Effector memory CD4-positive, alpha-beta T cell (primary cell): ENCODE measurements around the gene C5orf34.
"Not testable (repeated sequence)": the region's sequence is repeated elsewhere in the genome, so short reads cannot be mapped to it uniquely, and the experiment has no call there.

Experiments used
- DNase-seq, 3 donors: peaks; one replicate each; pipeline ENCODE4 v3.0.0-alpha.2; 2020
- H3K27ac ChIP-seq: 2 replicates; pipeline ENCODE4 v1.7.0; 2013; ENCODE audit warnings: mild to moderate bottlenecking, low read length, moderate library complexity; ENCODE audit not compliant: insufficient read depth, poor library complexity, severe bottlenecking
- H3K27me3 ChIP-seq: replicated peaks from 2 replicates; pipeline ENCODE4 v1.7.0; 2013; ENCODE audit warnings: mild to moderate bottlenecking, low read length; ENCODE audit not compliant: insufficient read depth, control insufficient read depth, poor library complexity, severe bottlenecking
- H3K36me3 ChIP-seq: 2 replicates; pipeline ENCODE4 v1.7.0; 2013; ENCODE audit warnings: mild to moderate bottlenecking, low read length, moderate library complexity; ENCODE audit not compliant: control insufficient read depth, insufficient read depth
- H3K4me1 ChIP-seq: 2 replicates; pipeline ENCODE4 v1.7.0; 2013; ENCODE audit warnings: low read length, mild to moderate bottlenecking; ENCODE audit not compliant: control insufficient read depth, insufficient read depth, poor library complexity, severe bottlenecking
- H3K4me3 ChIP-seq: 2 replicates; pipeline ENCODE4 v1.7.0; 2013; ENCODE audit warnings: low read length, low read depth, mild to moderate bottlenecking; ENCODE audit not compliant: insufficient read depth, poor library complexity, severe bottlenecking
- H3K9me3 ChIP-seq: 2 replicates; pipeline ENCODE4 v1.7.0; 2013; ENCODE audit warnings: mild to moderate bottlenecking, low read length, moderate library complexity; ENCODE audit not compliant: control insufficient read depth
- total RNA-seq, 3 donors: gene quantifications; one replicate each; lab custom pipeline; 2026; lab: John Stamatoyannopoulos, UW

C5orf34 gene, protein sequence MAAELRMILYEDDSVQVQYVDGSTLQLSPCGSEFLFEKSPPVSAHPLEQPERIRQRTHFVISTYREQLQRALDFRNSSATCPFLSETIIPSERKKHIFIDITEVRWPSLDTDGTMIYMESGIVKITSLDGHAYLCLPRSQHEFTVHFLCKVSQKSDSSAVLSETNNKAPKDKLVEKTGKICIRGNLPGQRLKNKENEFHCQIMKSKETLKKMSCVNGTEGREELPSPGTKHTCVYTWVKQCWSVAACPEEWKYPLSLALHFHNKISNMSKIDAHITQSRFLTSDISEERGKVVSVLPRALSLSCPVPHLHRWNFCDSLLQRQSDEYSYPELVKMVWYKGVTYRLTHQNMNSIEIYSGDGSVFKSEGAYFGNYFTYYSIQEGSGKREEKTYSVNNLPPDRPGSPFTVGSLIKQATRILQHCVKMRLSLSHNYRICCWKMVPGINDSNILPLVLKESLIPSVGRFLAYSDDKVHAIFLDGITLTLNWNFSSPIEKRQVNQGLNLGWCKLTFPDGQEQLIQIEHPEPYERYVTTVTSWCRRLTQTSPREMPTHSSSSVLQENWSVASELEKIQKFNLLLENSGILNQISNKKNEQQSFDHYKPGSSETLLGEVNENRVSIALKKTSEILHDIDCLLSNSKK
- total RNA-seq, result 0.86 to 1.8 (median 1.2) reads per million in 3 donors

DNA sequence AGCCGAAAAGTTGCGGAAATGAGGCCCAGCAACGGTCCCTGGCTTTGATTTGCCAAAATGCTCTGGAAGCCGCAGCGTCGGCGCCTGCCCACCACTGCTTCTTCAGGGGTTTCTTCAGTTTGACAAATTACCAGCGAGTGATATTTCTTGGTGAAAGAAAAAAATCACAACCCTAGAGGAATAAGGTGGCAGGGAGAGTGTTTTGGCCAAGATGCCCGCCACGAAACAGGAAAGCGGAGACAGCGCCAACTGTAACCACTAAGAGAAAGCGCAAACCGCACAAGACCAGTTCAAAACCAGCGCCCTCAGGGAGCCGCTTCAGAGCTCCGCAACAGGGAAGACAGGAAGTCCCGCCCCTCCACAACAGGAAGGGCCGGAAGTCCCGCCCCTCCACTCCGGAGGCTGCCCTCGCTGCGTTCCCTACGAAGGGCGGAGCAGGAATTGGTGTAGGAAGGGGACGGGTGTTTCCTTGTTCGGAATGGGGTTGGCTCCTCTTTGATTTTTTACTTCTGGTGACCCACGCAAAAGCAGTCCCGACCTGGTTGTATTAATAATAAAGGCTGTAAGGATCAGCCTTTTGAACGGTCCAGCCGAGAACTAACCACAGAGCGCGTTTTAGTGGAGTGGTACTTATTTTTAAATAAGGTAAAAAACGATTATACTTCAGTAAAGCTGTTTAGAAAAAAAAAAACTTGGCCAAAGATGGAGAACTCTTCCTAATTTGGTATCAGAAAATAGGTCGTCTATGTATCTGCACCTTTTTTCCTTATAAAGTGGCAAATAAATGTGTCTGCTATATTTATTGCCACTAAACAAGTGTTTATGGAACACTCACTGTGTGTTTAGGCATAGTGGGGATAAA is at the start of gene C5orf34:
TSS of gene C5orf34 (minus strand) at position 333 of the 862 bp plus-strand sequence. CDS start 5,809 bp downstream, outside the sequence.
- Histone ChIP-seq H3K27me3 (no peaks in the 10 kb centered on the region), H3K4me3 (peak within 1 kb of the TSS; percentile 87), H3K4me1 (no peaks in the 10 kb centered on the region), H3K27ac (peak within 1 kb of the TSS; percentile 81), H3K9me3 (no peaks in the 10 kb centered on the region), H3K36me3 (no peaks in the 10 kb centered on the region)
- peak; percentile 88 to 91 (median 90) for DNase-seq

DNA sequence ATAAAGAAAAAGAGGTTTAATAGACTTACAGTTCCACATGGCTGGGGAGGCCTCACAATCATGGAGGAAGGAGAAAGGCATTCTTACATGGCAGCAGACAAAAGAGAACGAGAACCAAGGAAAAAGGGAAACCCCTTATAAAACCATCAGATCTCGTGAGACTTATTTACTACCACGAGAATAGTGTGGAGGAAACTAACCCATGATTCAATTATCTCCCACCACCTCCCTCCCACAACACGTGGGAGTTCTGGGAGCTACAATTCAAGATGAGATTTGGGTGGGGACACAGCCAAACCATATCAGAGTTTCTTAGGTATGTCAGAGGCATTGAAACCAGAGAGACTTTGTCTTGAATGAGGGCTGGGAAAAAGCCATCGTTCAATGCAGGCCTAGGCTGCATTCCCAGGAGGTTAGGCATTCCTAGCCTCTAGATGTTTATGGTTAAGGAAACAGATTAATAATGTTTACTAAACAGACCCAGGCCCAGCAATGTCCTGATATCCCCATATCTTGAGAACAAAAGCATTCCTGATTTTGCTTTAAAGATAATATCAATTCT is 49.4 kb upstream of the C5orf34 start:
- H3K4me1 ChIP-seq, result no peaks in the 10 kb centered on the region
- no peak overlapping the region for H3K27ac ChIP-seq
- no peaks in the 10 kb centered on the region for H3K27me3 ChIP-seq
- DNase-seq, result no peak
- no peaks in the 10 kb centered on the region for H3K9me3 ChIP-seq
- no peaks in the 10 kb centered on the region for H3K36me3 ChIP-seq
- no peak overlapping the region for H3K4me3 ChIP-seq

DNA sequence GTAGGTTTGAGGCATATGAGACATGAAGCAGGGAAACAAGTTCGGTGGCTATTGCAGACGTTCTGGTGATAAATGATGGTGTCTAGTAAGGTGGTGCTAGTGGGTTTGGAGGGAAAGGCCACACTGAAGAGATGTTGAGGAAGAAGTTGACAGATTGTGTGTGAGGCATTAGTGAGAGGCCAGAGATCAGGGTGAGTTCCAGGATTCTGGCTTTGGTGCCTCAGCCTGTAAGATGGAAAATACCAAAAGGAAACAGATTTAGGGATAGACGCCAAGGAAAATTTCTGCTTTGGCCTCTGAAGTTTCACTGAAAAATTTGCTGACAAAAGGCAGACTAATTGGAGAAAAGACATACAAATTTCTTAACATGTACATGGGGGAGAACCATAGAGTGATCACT is 48.4 kb upstream of the C5orf34 start:
- H3K36me3 ChIP-seq, result no peaks in the 10 kb centered on the region
- H3K27ac ChIP-seq, result no peak overlapping the region
- H3K27me3 ChIP-seq, result no peaks in the 10 kb centered on the region
- H3K4me3 ChIP-seq, result no peak overlapping the region
- H3K9me3 ChIP-seq, result no peaks in the 10 kb centered on the region
- no peak for DNase-seq
- H3K4me1 ChIP-seq, result no peaks in the 10 kb centered on the region

DNA sequence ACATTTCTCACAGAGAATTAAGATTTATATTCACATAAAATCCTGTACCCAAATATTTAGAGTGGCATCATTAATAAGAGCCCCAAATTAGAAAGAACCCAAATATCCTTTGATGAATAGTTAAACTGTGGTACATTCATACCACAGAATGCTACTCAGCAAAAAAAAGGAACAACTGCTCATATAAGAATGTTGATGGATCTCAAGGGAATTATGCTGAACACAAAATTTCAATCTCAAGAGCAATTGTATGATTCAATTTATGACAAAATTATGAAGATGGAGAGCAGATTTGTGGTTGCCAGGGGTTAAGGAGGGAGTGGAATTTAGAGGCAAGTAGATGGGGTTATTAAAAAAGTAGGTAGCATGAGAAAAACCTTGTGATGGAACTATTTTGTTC is 46.4 kb upstream of the C5orf34 start:
- H3K9me3 ChIP-seq, result no peaks in the 10 kb centered on the region
- no peak for DNase-seq
- no peaks in the 10 kb centered on the region for H3K27me3 ChIP-seq
- no peak overlapping the region for H3K27ac ChIP-seq
- H3K4me3 ChIP-seq, result no peak overlapping the region
- H3K4me1 ChIP-seq, result no peaks in the 10 kb centered on the region
- H3K36me3 ChIP-seq, result no peaks in the 10 kb centered on the region

DNA sequence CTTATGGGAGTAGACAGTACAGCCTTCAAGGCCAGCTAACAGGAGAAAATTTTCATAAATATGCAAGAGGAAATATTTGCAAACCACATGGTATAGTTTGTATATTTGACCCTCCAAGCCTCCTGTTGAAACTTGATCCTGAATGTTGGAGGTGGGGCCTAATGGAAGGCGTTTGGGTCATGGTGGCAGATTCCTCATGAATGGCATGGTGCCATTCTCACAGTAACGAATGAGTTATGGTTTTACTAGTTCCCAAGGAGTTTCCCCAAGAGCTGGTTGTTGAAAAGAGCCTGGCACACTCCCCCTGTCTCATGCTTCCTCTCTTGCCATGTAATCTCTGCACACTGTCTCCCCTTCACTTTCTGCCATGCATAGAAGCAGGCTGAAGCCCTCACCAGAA is 45.2 kb upstream of the C5orf34 start:
- DNase-seq, result no peak
- Histone ChIP-seq H3K4me1 (peaks cover 5% of the 10 kb centered on the region), H3K27ac (no peak overlapping the region)

DNA sequence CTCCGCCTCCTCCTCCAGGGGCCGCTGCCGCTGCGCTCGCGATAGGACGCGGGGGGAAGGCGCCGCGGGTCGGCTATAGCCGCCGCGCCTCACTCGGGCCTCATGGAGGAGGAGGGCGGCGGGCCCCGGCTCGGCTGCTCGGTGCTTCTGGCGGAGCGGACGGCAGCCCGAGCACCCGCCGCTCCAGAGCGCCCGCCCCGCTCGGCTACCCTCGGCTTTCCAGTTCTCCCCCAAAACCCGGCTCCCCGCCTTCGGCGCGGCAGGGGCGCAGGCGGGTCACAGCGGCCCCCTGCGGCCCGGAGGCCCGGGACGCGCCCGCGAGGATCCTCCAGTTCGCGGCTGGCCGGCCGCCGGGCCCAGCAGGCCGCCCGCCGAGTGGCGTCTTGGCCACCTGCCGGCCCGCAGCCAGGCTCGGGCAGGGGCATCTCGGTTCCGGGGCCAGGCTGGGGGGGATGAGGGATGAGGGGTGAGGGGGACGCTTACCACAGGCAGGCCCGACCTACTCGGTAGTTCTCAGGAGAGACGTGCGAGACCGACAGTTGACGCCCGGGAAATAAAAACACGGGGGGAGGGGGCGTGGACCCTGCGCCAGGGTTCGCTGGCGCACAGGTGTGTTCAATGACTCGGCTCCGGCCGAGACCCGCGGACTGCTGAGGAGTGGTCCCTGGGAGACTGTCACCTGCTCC is 42.1 kb upstream of the C5orf34 start, which contains the start of gene PAIP1:
TSS of gene PAIP1 (minus strand) at position 221 of the 686 bp plus-strand sequence. CDS start 231 bp downstream, outside the sequence.
- peak in 2 of 3 donors; percentile 75 to 79 for DNase-seq
- peaks cover 5% of the 10 kb centered on the region for H3K4me1 ChIP-seq

More for the DNA sequence above, 45.2 kb upstream of the C5orf34 start:
- Histone ChIP-seq H3K27me3 (no peaks in the 10 kb centered on the region), H3K9me3 (no peaks in the 10 kb centered on the region), H3K36me3 (no peaks in the 10 kb centered on the region), H3K4me3 (no peak overlapping the region)

DNA sequence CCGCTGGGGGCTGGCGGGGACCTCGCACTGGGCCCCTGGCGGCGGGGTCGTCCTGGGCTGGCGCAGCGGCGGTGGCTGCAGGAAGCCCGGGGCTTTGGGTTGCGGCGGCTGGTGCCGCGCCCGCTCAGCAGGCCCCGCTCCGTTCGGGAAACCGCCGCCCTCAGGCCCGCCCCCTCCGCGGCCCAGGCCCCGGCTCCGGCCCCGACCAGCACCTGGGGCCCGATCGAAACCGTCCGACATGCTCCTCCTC is 41.6 kb upstream of the C5orf34 start:
- Histone ChIP-seq H3K36me3 (peaks cover 13% of the 10 kb centered on the region), H3K27ac (peak overlapping the region; percentile 90), H3K4me3 (peak overlapping the region; percentile 88)
- not testable (repeated sequence) for H3K27me3 ChIP-seq, H3K9me3 ChIP-seq, H3K4me1 ChIP-seq
- DNase-seq, result peak in 1 of 3 donors; percentile 72

More for the DNA sequence above, 42.1 kb upstream of the C5orf34 start, which contains the start of gene PAIP1:
- H3K27me3 ChIP-seq, result no peaks in the 10 kb centered on the region
- peaks cover 13% of the 10 kb centered on the region for H3K36me3 ChIP-seq
- H3K4me3 ChIP-seq, result peak within 1 kb of the TSS; percentile 88
- H3K27ac ChIP-seq, result peak within 1 kb of the TSS; percentile 90
- H3K9me3 ChIP-seq, result no peaks in the 10 kb centered on the region

DNA sequence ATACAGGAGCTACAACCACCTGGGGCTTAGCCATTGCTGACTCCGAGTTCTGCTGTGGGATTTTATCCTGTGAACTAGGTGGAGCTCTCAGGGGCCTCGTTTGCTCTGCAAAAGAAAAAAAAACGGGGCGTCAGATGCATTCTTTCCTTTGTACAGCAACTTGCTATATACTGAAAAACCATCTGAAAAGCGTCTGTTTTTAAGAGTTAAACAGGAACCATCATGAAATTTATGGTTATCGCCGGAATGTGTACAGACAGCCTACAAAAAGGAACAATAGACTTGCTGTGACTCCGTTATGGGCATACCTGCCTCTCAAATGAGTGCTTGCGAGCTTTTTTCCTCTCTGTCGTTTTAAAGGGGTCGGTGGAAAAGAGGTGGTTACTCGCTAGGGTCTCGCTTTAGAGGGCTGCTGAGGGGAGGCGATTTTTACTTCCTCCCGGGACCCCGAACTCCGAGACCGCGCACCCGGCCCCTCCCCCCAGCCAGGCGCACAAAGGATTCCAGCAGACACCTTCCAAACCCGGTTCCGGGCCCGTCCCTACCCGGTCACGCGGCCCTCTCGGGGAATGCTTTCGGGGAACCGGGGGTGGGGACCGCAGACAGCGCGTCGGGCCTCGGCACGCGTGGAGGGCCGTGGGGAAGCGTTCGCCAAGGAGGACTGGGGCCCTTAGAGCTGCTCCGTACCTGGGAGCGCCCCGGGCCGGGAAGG is 41.1 kb upstream of the C5orf34 start:
- peak in 2 of 3 donors; percentile 13 to 36 for DNase-seq
- Histone ChIP-seq H3K27ac (peak overlapping the region; percentile 90), H3K9me3 (no peaks in the 10 kb centered on the region), H3K4me3 (peak overlapping the region; percentile 88), H3K27me3 (no peaks in the 10 kb centered on the region), H3K4me1 (peaks cover 5% of the 10 kb centered on the region), H3K36me3 (peaks cover 13% of the 10 kb centered on the region)

DNA sequence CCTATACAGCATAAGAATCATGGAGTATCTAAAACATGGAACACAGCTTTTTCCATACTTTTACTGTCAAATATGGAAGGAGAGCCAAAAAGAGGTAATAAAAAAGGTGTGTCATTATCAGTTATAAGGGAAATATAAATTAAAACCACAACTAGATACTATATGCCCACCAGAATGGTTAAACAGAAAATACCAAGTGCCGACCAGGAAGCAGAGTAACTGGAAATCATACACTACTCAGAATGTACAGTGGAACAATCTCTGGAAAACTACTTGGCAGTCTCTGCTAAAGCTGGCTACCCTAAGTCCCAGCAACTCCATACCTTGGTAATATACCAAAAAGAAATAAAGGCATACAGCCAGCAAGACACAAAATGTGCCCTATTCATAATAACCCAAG is 39.5 kb upstream of the C5orf34 start:
- Histone ChIP-seq H3K27ac (no peak overlapping the region), H3K9me3 (no peaks in the 10 kb centered on the region), H3K27me3 (no peaks in the 10 kb centered on the region), H3K4me3 (no peak overlapping the region), H3K36me3 (peaks cover 13% of the 10 kb centered on the region), H3K4me1 (peaks cover 5% of the 10 kb centered on the region)
- DNase-seq, result no peak
